ENCODE measurements around the gene RGS3. TPM values are rescaled to one million over a fixed set of nuclear protein-coding genes. Genes with fewer than 3 reads are reported as not detected.

The RGS3 gene
- total RNA-seq, 1 donor = 77.4 TPM

DNA sequence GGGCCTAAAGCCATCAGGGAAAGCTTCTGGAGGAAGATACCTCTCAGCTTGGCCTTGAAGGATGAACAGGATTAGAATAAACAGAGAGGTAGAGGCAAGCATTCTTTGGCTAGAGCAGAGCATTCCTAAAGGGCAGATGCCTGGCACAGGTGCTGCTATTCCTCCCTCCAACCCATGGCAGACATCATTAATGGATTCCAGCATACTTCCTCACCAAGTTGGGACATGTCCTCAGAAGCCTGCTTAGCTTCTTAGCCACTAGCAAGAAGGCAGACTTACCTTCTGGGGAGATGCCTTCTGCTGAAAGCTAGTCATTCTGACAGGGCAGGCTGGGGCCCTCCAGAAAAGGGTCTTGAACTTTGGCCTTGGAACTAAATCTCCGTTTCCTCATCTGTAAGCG, 122.0 kb downstream of the RGS3 start:
- H3K4me2 ChIP-seq (ENCODE audit: insufficient read depth, low read length) = no peak overlapping the region
- TF ChIP-seq, protein P1, sequence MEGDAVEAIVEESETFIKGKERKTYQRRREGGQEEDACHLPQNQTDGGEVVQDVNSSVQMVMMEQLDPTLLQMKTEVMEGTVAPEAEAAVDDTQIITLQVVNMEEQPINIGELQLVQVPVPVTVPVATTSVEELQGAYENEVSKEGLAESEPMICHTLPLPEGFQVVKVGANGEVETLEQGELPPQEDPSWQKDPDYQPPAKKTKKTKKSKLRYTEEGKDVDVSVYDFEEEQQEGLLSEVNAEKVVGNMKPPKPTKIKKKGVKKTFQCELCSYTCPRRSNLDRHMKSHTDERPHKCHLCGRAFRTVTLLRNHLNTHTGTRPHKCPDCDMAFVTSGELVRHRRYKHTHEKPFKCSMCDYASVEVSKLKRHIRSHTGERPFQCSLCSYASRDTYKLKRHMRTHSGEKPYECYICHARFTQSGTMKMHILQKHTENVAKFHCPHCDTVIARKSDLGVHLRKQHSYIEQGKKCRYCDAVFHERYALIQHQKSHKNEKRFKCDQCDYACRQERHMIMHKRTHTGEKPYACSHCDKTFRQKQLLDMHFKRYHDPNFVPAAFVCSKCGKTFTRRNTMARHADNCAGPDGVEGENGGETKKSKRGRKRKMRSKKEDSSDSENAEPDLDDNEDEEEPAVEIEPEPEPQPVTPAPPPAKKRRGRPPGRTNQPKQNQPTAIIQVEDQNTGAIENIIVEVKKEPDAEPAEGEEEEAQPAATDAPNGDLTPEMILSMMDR (IDR thresholded peaks at IDR 0.05; ENCODE audit: extremely low read depth, low read depth, low read length) = no peak

GRCh38 chr9:113587471-113588031, 124.0 kb downstream of the RGS3 start:
- no peak overlapping the region for H3K4me3 ChIP-seq (ENCODE audit: insufficient read depth, low read length)
- no peak overlapping the region for H3K27ac ChIP-seq (ENCODE audit: low read depth, low read length)
- peaks cover 3% of the 10 kb centered on the region for H3K4me1 ChIP-seq (ENCODE audit: insufficient read depth, low read length)
- peaks cover 4% of the 10 kb centered on the region for H3K79me2 ChIP-seq (ENCODE audit: insufficient read depth, low read length)
- peak; percentile 78 for DNase-seq (ENCODE audit: insufficient read length, low spot score, missing footprints)
- peaks cover 3% of the 10 kb centered on the region for H4K20me1 ChIP-seq (ENCODE audit: insufficient read depth, low read length)
- TF ChIP-seq, protein P1 (IDR thresholded peaks at IDR 0.05; ENCODE audit: extremely low read depth, low read depth, low read length) = peak; percentile 34
- no peaks in the 10 kb centered on the region for H3K27me3 ChIP-seq (ENCODE audit: insufficient read depth, low read length)
- no peak overlapping the region for H3K4me2 ChIP-seq (ENCODE audit: insufficient read depth, low read length)
- H3K9me3 ChIP-seq (ENCODE audit: low read depth, low read length) = no peaks in the 10 kb centered on the region
- peaks cover 25% of the 10 kb centered on the region for H3K36me3 ChIP-seq (ENCODE audit: insufficient read depth, low read length)
- H2AFZ ChIP-seq (ENCODE audit: low read length) = no peak overlapping the region

More for the DNA sequence above, 122.0 kb downstream of the RGS3 start:
- peak; percentile 32 for DNase-seq (ENCODE audit: insufficient read length, low spot score, missing footprints)
- no peak overlapping the region for H3K4me3 ChIP-seq (ENCODE audit: insufficient read depth, low read length)
- H3K27me3 ChIP-seq (ENCODE audit: insufficient read depth, low read length) = no peaks in the 10 kb centered on the region
- H3K36me3 ChIP-seq (ENCODE audit: insufficient read depth, low read length) = peaks cover 30% of the 10 kb centered on the region
- no peaks in the 10 kb centered on the region for H4K20me1 ChIP-seq (ENCODE audit: insufficient read depth, low read length)
- no peaks in the 10 kb centered on the region for H3K9me3 ChIP-seq (ENCODE audit: low read depth, low read length)
- no peak overlapping the region for H3K27ac ChIP-seq (ENCODE audit: low read depth, low read length)
- H2AFZ ChIP-seq (ENCODE audit: low read length) = no peak overlapping the region
- peaks cover 16% of the 10 kb centered on the region for H3K4me1 ChIP-seq (ENCODE audit: insufficient read depth, low read length)
- H3K79me2 ChIP-seq (ENCODE audit: insufficient read depth, low read length) = peaks cover 14% of the 10 kb centered on the region

- peak; percentile 35 for DNase-seq (ENCODE audit: insufficient read length, low spot score, missing footprints)
- Histone ChIP-seq H3K27me3 (ENCODE audit: insufficient read depth, low read length) (no peaks in the 10 kb centered on the region), H3K36me3 (ENCODE audit: insufficient read depth, low read length) (peaks cover 24% of the 10 kb centered on the region)
Measured at GRCh38 chr9:113588242-113588810, 124.8 kb downstream of the RGS3 start.

GRCh38 chr9:113588936-113589335, 125.4 kb downstream of the RGS3 start:
- peaks cover 3% of the 10 kb centered on the region for H3K79me2 ChIP-seq (ENCODE audit: insufficient read depth, low read length)
- H3K27ac ChIP-seq (ENCODE audit: low read depth, low read length) = no peak overlapping the region
- peaks cover 3% of the 10 kb centered on the region for H4K20me1 ChIP-seq (ENCODE audit: insufficient read depth, low read length)
- no peak overlapping the region for H2AFZ ChIP-seq (ENCODE audit: low read length)
- H3K4me1 ChIP-seq (ENCODE audit: insufficient read depth, low read length) = peaks cover 10% of the 10 kb centered on the region
- no peak overlapping the region for H3K4me3 ChIP-seq (ENCODE audit: insufficient read depth, low read length)
- peaks cover 17% of the 10 kb centered on the region for H3K36me3 ChIP-seq (ENCODE audit: insufficient read depth, low read length)
- no peaks in the 10 kb centered on the region for H3K27me3 ChIP-seq (ENCODE audit: insufficient read depth, low read length)
- DNase-seq (ENCODE audit: insufficient read length, low spot score, missing footprints) = no peak
- TF ChIP-seq, protein P1 (IDR thresholded peaks at IDR 0.05; ENCODE audit: extremely low read depth, low read depth, low read length) = no peak
- H3K4me2 ChIP-seq (ENCODE audit: insufficient read depth, low read length) = no peak overlapping the region
- H3K9me3 ChIP-seq (ENCODE audit: low read depth, low read length) = no peaks in the 10 kb centered on the region

More at GRCh38 chr9:113588242-113588810, 124.8 kb downstream of the RGS3 start:
- no peak overlapping the region for H3K4me2 ChIP-seq (ENCODE audit: insufficient read depth, low read length)
- no peak overlapping the region for H3K4me3 ChIP-seq (ENCODE audit: insufficient read depth, low read length)
- TF ChIP-seq, protein P1 (IDR thresholded peaks at IDR 0.05; ENCODE audit: extremely low read depth, low read depth, low read length) = no peak
- peaks cover 6% of the 10 kb centered on the region for H3K4me1 ChIP-seq (ENCODE audit: insufficient read depth, low read length)
- no peaks in the 10 kb centered on the region for H3K9me3 ChIP-seq (ENCODE audit: low read depth, low read length)
- H4K20me1 ChIP-seq (ENCODE audit: insufficient read depth, low read length) = peaks cover 3% of the 10 kb centered on the region
- no peak overlapping the region for H2AFZ ChIP-seq (ENCODE audit: low read length)
- no peak overlapping the region for H3K27ac ChIP-seq (ENCODE audit: low read depth, low read length)
- H3K79me2 ChIP-seq (ENCODE audit: insufficient read depth, low read length) = no peaks in the 10 kb centered on the region

Measured in osteoblast (primary cell).